ENCODE results near the gene SIRPG. TPM values are rescaled to one million over a fixed set of nuclear protein-coding genes. Genes with fewer than 3 reads are reported as not detected.

The SIRPG gene
- total RNA-seq, 3 donors from 2014 or later (not counting 1 experiment from before 2014, with no cell fraction given): 1.9 to 3.9 (median 3.1) TPM

GRCh38 chr20:1656844-1657243 lies 735 bp downstream of the SIRPG start:
- Histone ChIP-seq H3K27ac (ENCODE audit: low read length) (peak overlapping the region; percentile 41), H3K27me3 (ENCODE audit: control insufficient read depth, insufficient read depth, low read length) (no peaks in the 10 kb centered on the region), H3K9me3 (ENCODE audit: control insufficient read depth, insufficient read depth, low read length) (peaks cover 2% of the 10 kb centered on the region), H3K4me3 (ENCODE audit: low read length) (no peak overlapping the region), H3K36me3 (ENCODE audit: control insufficient read depth, insufficient read depth, low read length) (no peaks in the 10 kb centered on the region), H3K4me1 (ENCODE audit: control insufficient read depth, insufficient read depth, low read length) (peaks cover 43% of the 10 kb centered on the region)
- Mint-ChIP-seq H3K4me3 (peak overlapping the region; percentile 65), H3K27me3 (ENCODE audit: low read depth in 2 of 2) (no peaks in the 10 kb centered on the region), H3K27ac (peak overlapping the region; percentile 26 to 53), H3K4me1 (peaks cover 53 to 65% of the 10 kb centered on the region in 2 donors), H3K9me3 (no peaks in the 10 kb centered on the region), H3K36me3 (no peaks in the 10 kb centered on the region)
- 79% methylated on average over 5 of the region's 5 CpGs for WGBS (ENCODE audit: insufficient coverage)
- TF ChIP-seq, protein P1, sequence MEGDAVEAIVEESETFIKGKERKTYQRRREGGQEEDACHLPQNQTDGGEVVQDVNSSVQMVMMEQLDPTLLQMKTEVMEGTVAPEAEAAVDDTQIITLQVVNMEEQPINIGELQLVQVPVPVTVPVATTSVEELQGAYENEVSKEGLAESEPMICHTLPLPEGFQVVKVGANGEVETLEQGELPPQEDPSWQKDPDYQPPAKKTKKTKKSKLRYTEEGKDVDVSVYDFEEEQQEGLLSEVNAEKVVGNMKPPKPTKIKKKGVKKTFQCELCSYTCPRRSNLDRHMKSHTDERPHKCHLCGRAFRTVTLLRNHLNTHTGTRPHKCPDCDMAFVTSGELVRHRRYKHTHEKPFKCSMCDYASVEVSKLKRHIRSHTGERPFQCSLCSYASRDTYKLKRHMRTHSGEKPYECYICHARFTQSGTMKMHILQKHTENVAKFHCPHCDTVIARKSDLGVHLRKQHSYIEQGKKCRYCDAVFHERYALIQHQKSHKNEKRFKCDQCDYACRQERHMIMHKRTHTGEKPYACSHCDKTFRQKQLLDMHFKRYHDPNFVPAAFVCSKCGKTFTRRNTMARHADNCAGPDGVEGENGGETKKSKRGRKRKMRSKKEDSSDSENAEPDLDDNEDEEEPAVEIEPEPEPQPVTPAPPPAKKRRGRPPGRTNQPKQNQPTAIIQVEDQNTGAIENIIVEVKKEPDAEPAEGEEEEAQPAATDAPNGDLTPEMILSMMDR (IDR thresholded peaks at IDR 0.05): no peak
- DNase-seq: peak in 1 of 2 donors; percentile 45
- no peak for ATAC-seq
- intact Hi-C loops (cut with micrococcal nuclease): no loop called here

DNA sequence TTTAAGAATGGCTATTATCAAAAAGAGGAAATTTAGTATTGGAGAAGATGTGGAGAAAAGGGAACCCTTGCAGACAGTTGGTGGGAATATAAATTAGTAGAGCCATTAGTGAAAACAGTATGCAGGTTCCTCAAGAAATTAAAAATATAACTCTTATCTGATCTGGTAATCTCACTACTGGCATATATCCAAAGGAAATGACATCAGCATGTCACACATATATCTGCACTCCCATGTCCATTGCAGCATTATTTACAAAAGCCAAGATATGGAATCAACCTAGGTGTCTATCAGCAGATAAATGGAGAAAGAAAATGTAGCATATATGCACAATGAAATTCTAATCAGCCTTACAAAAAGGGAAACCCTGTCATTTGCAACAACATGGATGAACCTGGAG lies 2.6 kb downstream of the SIRPG start:
- Mint-ChIP-seq H3K4me1 (peaks cover 49 to 66% of the 10 kb centered on the region in 2 donors), H3K27me3 (ENCODE audit: low read depth in 2 of 2) (no peaks in the 10 kb centered on the region), H3K36me3 (no peaks in the 10 kb centered on the region), H3K27ac (no peak overlapping the region), H3K9me3 (no peaks in the 10 kb centered on the region), H3K4me3 (peak overlapping the region; percentile 45)
- Histone ChIP-seq H3K27me3 (ENCODE audit: control insufficient read depth, insufficient read depth, low read length) (no peaks in the 10 kb centered on the region), H3K4me1 (ENCODE audit: control insufficient read depth, insufficient read depth, low read length) (peaks cover 34% of the 10 kb centered on the region), H3K9me3 (ENCODE audit: control insufficient read depth, insufficient read depth, low read length) (peaks cover 2% of the 10 kb centered on the region), H3K4me3 (ENCODE audit: low read length) (no peak overlapping the region), H3K27ac (ENCODE audit: low read length) (no peak overlapping the region), H3K36me3 (ENCODE audit: control insufficient read depth, insufficient read depth, low read length) (no peaks in the 10 kb centered on the region)
- ATAC-seq (no peak), DNase-seq (peak in 1 of 2 donors; percentile 79)
- intact Hi-C loops (cut with micrococcal nuclease): no loop called here
- TF ChIP-seq, protein P1 (IDR thresholded peaks at IDR 0.05): no peak

DNA sequence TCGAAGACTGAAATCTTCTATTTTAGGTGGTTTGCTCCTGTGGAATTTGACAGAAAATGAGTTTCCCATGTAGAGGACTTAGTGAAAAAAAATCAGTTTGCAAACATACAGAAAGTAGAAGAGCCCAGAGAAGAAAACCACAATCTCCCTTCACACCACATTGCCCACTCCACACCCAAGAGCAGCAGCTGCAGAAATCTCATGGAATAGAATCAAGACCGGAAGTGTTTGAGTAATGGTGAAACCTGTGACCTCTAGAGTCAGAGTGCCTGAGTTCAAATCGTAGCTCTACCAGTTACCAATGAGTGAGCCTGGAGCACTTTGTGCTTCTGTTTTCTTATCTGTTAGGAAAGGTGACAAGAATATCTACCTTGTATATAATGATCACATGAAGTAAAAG lies 4.6 kb downstream of the SIRPG start:
- Mint-ChIP-seq H3K9me3 (no peaks in the 10 kb centered on the region), H3K4me3 (no peak overlapping the region), H3K27me3 (ENCODE audit: low read depth in 2 of 2) (no peaks in the 10 kb centered on the region), H3K27ac (no peak overlapping the region), H3K4me1 (peaks cover 39 to 53% of the 10 kb centered on the region in 2 donors), H3K36me3 (no peaks in the 10 kb centered on the region)
- 50% methylated on average over 3 of the region's 3 CpGs for WGBS (ENCODE audit: insufficient coverage)
- intact Hi-C loops (cut with micrococcal nuclease): no loop called here
- Histone ChIP-seq H3K4me1 (ENCODE audit: control insufficient read depth, insufficient read depth, low read length) (peaks cover 22% of the 10 kb centered on the region), H3K27me3 (ENCODE audit: control insufficient read depth, insufficient read depth, low read length) (no peaks in the 10 kb centered on the region), H3K36me3 (ENCODE audit: control insufficient read depth, insufficient read depth, low read length) (no peaks in the 10 kb centered on the region), H3K27ac (ENCODE audit: low read length) (no peak overlapping the region), H3K9me3 (ENCODE audit: control insufficient read depth, insufficient read depth, low read length) (peaks cover 2% of the 10 kb centered on the region), H3K4me3 (ENCODE audit: low read length) (no peak overlapping the region)
- ATAC-seq: no peak
- TF ChIP-seq, protein P1 (IDR thresholded peaks at IDR 0.05): no peak
- DNase-seq: peak in 1 of 2 donors; percentile 28

GRCh38 chr20:1652104-1652503 lies 5.5 kb downstream of the SIRPG start:
- no peak for ATAC-seq
- peaks cover 30 to 44% of the 10 kb centered on the region in 2 donors for H3K4me1 Mint-ChIP-seq

More at GRCh38 chr20:1652104-1652503, 5.5 kb downstream of the SIRPG start:
- H3K27ac Mint-ChIP-seq: no peak overlapping the region
- 70% methylated on average over 1 of the region's 1 CpG for WGBS (ENCODE audit: insufficient coverage)
- intact Hi-C loops (cut with micrococcal nuclease): no loop called here
- no peak overlapping the region for H3K4me3 ChIP-seq (ENCODE audit: low read length)
- H3K9me3 ChIP-seq (ENCODE audit: control insufficient read depth, insufficient read depth, low read length): peaks cover 2% of the 10 kb centered on the region
- H3K27ac ChIP-seq (ENCODE audit: low read length): no peak overlapping the region
- DNase-seq: no peak
- TF ChIP-seq, protein P1 (IDR thresholded peaks at IDR 0.05): no peak
- H3K36me3 ChIP-seq (ENCODE audit: control insufficient read depth, insufficient read depth, low read length): peaks cover 4% of the 10 kb centered on the region
- H3K4me1 ChIP-seq (ENCODE audit: control insufficient read depth, insufficient read depth, low read length): peaks cover 14% of the 10 kb centered on the region
- H3K9me3 Mint-ChIP-seq: no peaks in the 10 kb centered on the region
- peak overlapping the region; percentile 10 for H3K4me3 Mint-ChIP-seq
- no peaks in the 10 kb centered on the region for H3K36me3 Mint-ChIP-seq
- H3K27me3 ChIP-seq (ENCODE audit: control insufficient read depth, insufficient read depth, low read length): no peaks in the 10 kb centered on the region
- no peaks in the 10 kb centered on the region for H3K27me3 Mint-ChIP-seq (ENCODE audit: low read depth in 2 of 2)

All from natural killer cell (primary cell).